Posterior vena cava (tissue), 2 donors: ENCODE measurements around the gene DFFB. TPM values are rescaled to one million over a fixed set of nuclear protein-coding genes. Genes with fewer than 3 reads are reported as not detected.
"Not testable (repeated sequence)": the region's sequence is repeated elsewhere in the genome, so short reads cannot be mapped to it uniquely, and the experiment has no call there.

ENCODE experiments used
- DNase-seq: peaks from one replicate; pipeline ENCODE4 v3.0.0-alpha.2; 2020; ENCODE audit warnings: low spot score
- intact Hi-C, 2 donors: fragments of 100-400 bp; cut with DNase I; formaldehyde crosslinking; loops; one replicate each; pipeline versions ENCODE4 v1.14.1 to v1.14.2; 2022 to 2023
- long read RNA-seq, 2 donors: library from polyadenylated mRNA; unstranded; transcript quantifications; one replicate each; pipeline ENCODE4 v2.0.0, GENCODE V29; 2020 to 2021
- total RNA-seq, 2 donors: library from RNA; stranded (reverse); fragmentation: NEBNext Ultra II Directional; extraction: Animal tissue kit (Norgen Biotek cat#: 25700); gene quantifications; one replicate each; pipeline ENCODE4 v1.2.1, GENCODE V29; 2021
- donor health status: DM: yes; HTN: yes; CAD: no.
- donor health status: DM: yes; HTN: yes; CAD: no.

DFFB gene
- 1 to 10 TPM; 4.8 to 5.2 TPM for total RNA-seq
- long read RNA-seq, donor 1, partial matches to known transcripts: 0 of 1 reads
- long read RNA-seq, donor 1, other reads (novel, unspliced or antisense): 0 of 1 reads
- long read RNA-seq, donor 2, partial matches to known transcripts: 0 of 3 reads
- long read RNA-seq, donor 2, other reads (novel, unspliced or antisense): 0 of 3 reads

- peak; percentile 95 for DNase-seq
- intact Hi-C loops: no loop called here
Observed at GRCh38 chr1:3856923-3857790, at the start of gene DFFB, which contains the start of gene CEP104. DFFB (plus strand) TSS chr1:3857476; CDS start chr1:3857604, 128 bp downstream. CEP104 (minus strand) TSS chr1:3857211; CDS start chr1:3852407, 4,804 bp downstream.

- intact Hi-C loops: no loop called here
- DNase-seq: no peak
Observed at GRCh38 chr1:3807769-3808168, 49.5 kb upstream of the DFFB start.

GRCh38 chr1:3809680-3810079 lies 47.6 kb upstream of the DFFB start:
- DNase-seq: peak; percentile 56
- intact Hi-C loops: no loop called here

GRCh38 chr1:3810149-3810761 lies 47.0 kb upstream of the DFFB start:
- peak; percentile 5 for DNase-seq
- intact Hi-C loops: not testable (repeated sequence)

- no peak for DNase-seq
- intact Hi-C loops: no loop called here
Observed at GRCh38 chr1:3811595-3811911, 45.7 kb upstream of the DFFB start.

- intact Hi-C loops: no loop called here
- peak; percentile 62 for DNase-seq
Observed at GRCh38 chr1:3814065-3814464, 43.2 kb upstream of the DFFB start.

GRCh38 chr1:3814771-3815561 lies 42.3 kb upstream of the DFFB start:
- intact Hi-C loops: no loop called here
- DNase-seq: peak; percentile 64

- DNase-seq: peak; percentile 72
- intact Hi-C loops: no loop called here
Observed at GRCh38 chr1:3816331-3817137, 40.7 kb upstream of the DFFB start.

GRCh38 chr1:3817138-3817740 lies 40.0 kb upstream of the DFFB start:
- peak; percentile 60 for DNase-seq
- intact Hi-C loops: no loop called here

GRCh38 chr1:3817821-3818597 lies 39.3 kb upstream of the DFFB start:
- intact Hi-C loops: no loop called here
- DNase-seq: peak; percentile 75

GRCh38 chr1:3819771-3820200 lies 37.5 kb upstream of the DFFB start:
- intact Hi-C loops: no loop called here
- DNase-seq: peak; percentile 17

- peak; percentile 20 for DNase-seq
- intact Hi-C loops: no loop called here
Observed at GRCh38 chr1:3820316-3820715, 37.0 kb upstream of the DFFB start.

- DNase-seq: no peak
- intact Hi-C loops: no loop called here
Observed at GRCh38 chr1:3821004-3821403, 36.3 kb upstream of the DFFB start.

GRCh38 chr1:3821447-3821846 lies 35.8 kb upstream of the DFFB start:
- intact Hi-C loops: no loop called here
- no peak for DNase-seq

GRCh38 chr1:3821908-3822307 lies 35.4 kb upstream of the DFFB start:
- DNase-seq: no peak
- intact Hi-C loops: no loop called here

GRCh38 chr1:3822421-3822820 lies 34.9 kb upstream of the DFFB start:
- no peak for DNase-seq
- intact Hi-C loops: no loop called here

GRCh38 chr1:3824650-3825049 lies 32.6 kb upstream of the DFFB start:
- intact Hi-C loops: no loop called here
- no peak for DNase-seq

- no peak for DNase-seq
- intact Hi-C loops: no loop called here
Observed at GRCh38 chr1:3825356-3825755, 31.9 kb upstream of the DFFB start.
